GM18505 (cell line): ENCODE results near the gene SMIM10L1.
A peak's percentile ranks its signal among the peaks of the same experiment; 100 is the strongest.

ENCODE experiments used
- ATAC-seq: cut with Tn5 transposase; IDR thresholded peaks from one replicate; pipeline ENCODE4 v1.9.1; 2021; ENCODE audit not compliant: unreplicated experiment
- POLR2A ChIP-seq: IDR thresholded peaks from 4 replicates; pipeline ENCODE4 v1.6.1; 2011; ENCODE audit warnings: borderline replicate concordance; ENCODE audit not compliant: insufficient read depth, insufficient read length; ENCODE audit errors: extremely low read depth

The SMIM10L1 gene

GRCh38 chr12:11171145-11171968, at the start of gene SMIM10L1:
Gene SMIM10L1 (plus strand): TSS chr12:11171194. CDS start chr12:11171357, 163 bp downstream.
- peak; percentile 90 for TF ChIP-seq POLR2A
- peak; percentile 97 for ATAC-seq

GRCh38 chr12:11130382-11130781, 40.6 kb upstream of the SMIM10L1 start:
- no peak for TF ChIP-seq POLR2A
- ATAC-seq: no peak

- TF ChIP-seq POLR2A: no peak
- no peak for ATAC-seq
These were observed 40.0 kb upstream of the SMIM10L1 start for GRCh38 chr12:11130999-11131398.

- no peak for TF ChIP-seq POLR2A
These were observed 37.8 kb upstream of the SMIM10L1 start for GRCh38 chr12:11133162-11133561.

GRCh38 chr12:11133816-11134215, 37.2 kb upstream of the SMIM10L1 start:
- ATAC-seq: no peak
- TF ChIP-seq POLR2A: no peak

More at GRCh38 chr12:11133162-11133561, 37.8 kb upstream of the SMIM10L1 start:
- no peak for ATAC-seq

- no peak for ATAC-seq
- no peak for TF ChIP-seq POLR2A
These were observed 36.7 kb upstream of the SMIM10L1 start, which contains the start of gene TAS2R30 for GRCh38 chr12:11134305-11134704. Gene TAS2R30 (minus strand): TSS chr12:11134644. CDS start chr12:11134244, 400 bp downstream.

- TF ChIP-seq POLR2A: no peak
- ATAC-seq: no peak
These were observed 34.9 kb upstream of the SMIM10L1 start for GRCh38 chr12:11136075-11136474.

- ATAC-seq: no peak
- no peak for TF ChIP-seq POLR2A
These were observed 27.6 kb upstream of the SMIM10L1 start for GRCh38 chr12:11143352-11143751.

GRCh38 chr12:11144297-11144696, 26.7 kb upstream of the SMIM10L1 start:
- no peak for TF ChIP-seq POLR2A
- ATAC-seq: no peak

- no peak for TF ChIP-seq POLR2A
These were observed 23.6 kb upstream of the SMIM10L1 start for GRCh38 chr12:11147420-11147819.

GRCh38 chr12:11150832-11151231, 20.2 kb upstream of the SMIM10L1 start:
- TF ChIP-seq POLR2A: no peak
- ATAC-seq: no peak

More at GRCh38 chr12:11147420-11147819, 23.6 kb upstream of the SMIM10L1 start:
- no peak for ATAC-seq

GRCh38 chr12:11152725-11153124, 18.3 kb upstream of the SMIM10L1 start:
- ATAC-seq: no peak
- TF ChIP-seq POLR2A: no peak

GRCh38 chr12:11154400-11154925, 16.5 kb upstream of the SMIM10L1 start:
- no peak for ATAC-seq
- no peak for TF ChIP-seq POLR2A

- no peak for TF ChIP-seq POLR2A
- no peak for ATAC-seq
These were observed 12.0 kb upstream of the SMIM10L1 start for GRCh38 chr12:11158885-11159444.
